ENCODE results near the gene CHST2.
"Not testable (repeated sequence)": the region's sequence is repeated elsewhere in the genome, so short reads cannot be mapped to it uniquely, and the experiment has no call there.

CHST2 gene

GRCh38 chr3:143137435-143138036 is 18.0 kb downstream of the CHST2 start:
- no peak for DNase-seq

GRCh38 chr3:143138953-143139352 is 19.4 kb downstream of the CHST2 start:
- DNase-seq = peak; percentile 57

- DNase-seq = no peak
Measured at GRCh38 chr3:143139762-143140161, 20.2 kb downstream of the CHST2 start.

GRCh38 chr3:143140550-143140949 is 21.0 kb downstream of the CHST2 start:
- no peak for DNase-seq

GRCh38 chr3:143142354-143142753 is 22.8 kb downstream of the CHST2 start:
- no peak for DNase-seq

GRCh38 chr3:143145906-143146305 is 26.3 kb downstream of the CHST2 start:
- DNase-seq = no peak

- no peak for DNase-seq
Measured at GRCh38 chr3:143146486-143147274, 27.1 kb downstream of the CHST2 start.

- no peak for DNase-seq
Measured at GRCh38 chr3:143147707-143148106, 28.1 kb downstream of the CHST2 start.

- no peak for DNase-seq
Measured at GRCh38 chr3:143150071-143150470, 30.5 kb downstream of the CHST2 start.

GRCh38 chr3:143151004-143151731 is 31.6 kb downstream of the CHST2 start:
- DNase-seq = no peak

- DNase-seq = no peak
Measured at GRCh38 chr3:143152043-143152442, 32.5 kb downstream of the CHST2 start.

GRCh38 chr3:143155756-143156155 is 36.2 kb downstream of the CHST2 start:
- no peak for DNase-seq

- no peak for DNase-seq
Measured at GRCh38 chr3:143158014-143158988, 38.7 kb downstream of the CHST2 start.

GRCh38 chr3:143160437-143160836 is 40.9 kb downstream of the CHST2 start:
- DNase-seq = no peak

- DNase-seq = no peak
Measured at GRCh38 chr3:143163562-143164100, 44.1 kb downstream of the CHST2 start.

- DNase-seq = no peak
Measured at GRCh38 chr3:143165211-143165610, 45.6 kb downstream of the CHST2 start.

- DNase-seq = not testable (repeated sequence)
Measured at GRCh38 chr3:143165612-143166285, 46.2 kb downstream of the CHST2 start.

- DNase-seq = no peak
Measured at GRCh38 chr3:143166376-143166775, 46.8 kb downstream of the CHST2 start.

GRCh38 chr3:143167969-143168854 is 48.6 kb downstream of the CHST2 start:
- DNase-seq = no peak

- no peak for DNase-seq
Measured at GRCh38 chr3:143168855-143169192, 49.3 kb downstream of the CHST2 start.

- no peak for DNase-seq
Measured at GRCh38 chr3:143170074-143170473, 50.5 kb downstream of the CHST2 start.

All from islet precursor cell (in vitro differentiated cells).